WTC11 (cell line): Measurements from ENCODE around the gene SKAP1. TPM values are rescaled to one million over a fixed set of nuclear protein-coding genes. Genes with fewer than 3 reads are reported as not detected.

ENCODE experiments used
- ATAC-seq: fragments of 200-7000 bp; cut with Tn5 transposase; 2 replicates; pipeline ENCODE4 v1.10.0; 2021; ENCODE audit warnings: mild to moderate bottlenecking, moderate library complexity
- CTCF ChIA-PET: fragments of 300-600 bp; sonication (Branson Sonifier 250); formaldehyde crosslinking; loops from one replicate; lab custom pipeline; 2021; ENCODE audit warnings: antibody characterized with exemption; lab: Charles Lee
- POLR2A ChIA-PET: fragments of 350-600 bp; sonication (Branson Sonifier 250); formaldehyde crosslinking; loops from one replicate; lab custom pipeline; 2021; ENCODE audit warnings: antibody characterized with exemption; lab: Charles Lee
- DNase-seq: peaks from one replicate; pipeline ENCODE4 v3.0.0; 2021; ENCODE audit warnings: low spot score
- H3K27ac Mint-ChIP-seq: 2 replicates; pipeline ENCODE4 v1.8.0; 2021; ENCODE audit warnings: mixed read lengths
- H3K27me3 Mint-ChIP-seq: 2 replicates; pipeline ENCODE4 v1.8.0; 2021; ENCODE audit warnings: low read depth, mild to moderate bottlenecking, moderate library complexity, mixed read lengths
- H3K36me3 Mint-ChIP-seq: 2 replicates; pipeline ENCODE4 v1.8.0; 2021; ENCODE audit warnings: mixed read lengths
- H3K4me1 Mint-ChIP-seq: 2 replicates; pipeline ENCODE4 v1.8.0; 2022; ENCODE audit warnings: mixed read lengths
- H3K4me3 Mint-ChIP-seq: 2 replicates; pipeline ENCODE4 v1.8.0; 2021; ENCODE audit warnings: mild to moderate bottlenecking, moderate library complexity, mixed read lengths
- H3K9me3 Mint-ChIP-seq: 2 replicates; pipeline ENCODE4 v1.8.0; 2021; ENCODE audit warnings: mixed read lengths
- ATF3 ChIP-seq: sonication (generic); formaldehyde crosslinking; conservative IDR thresholded peaks from 2 replicates; pipeline ENCODE4 v1.8.1; 2022; ENCODE audit warnings: mild to moderate bottlenecking, missing genetic modification reagents
- E2F4 ChIP-seq: sonication (generic); formaldehyde crosslinking; IDR thresholded peaks from 2 replicates; pipeline ENCODE4 v1.8.1; 2022; ENCODE audit warnings: low read depth, mild to moderate bottlenecking, moderate library complexity, missing genetic modification reagents, borderline replicate concordance
- FOXP4 ChIP-seq: sonication (generic); formaldehyde crosslinking; IDR thresholded peaks from 2 replicates; pipeline ENCODE4 v1.8.0; 2022; ENCODE audit warnings: mild to moderate bottlenecking, missing genetic modification reagents
- IRF2 ChIP-seq: sonication (generic); formaldehyde crosslinking; IDR thresholded peaks from 2 replicates; pipeline ENCODE4 v1.8.0; 2022; ENCODE audit warnings: low read depth, missing genetic modification reagents, borderline replicate concordance
- RELA ChIP-seq: sonication (generic); formaldehyde crosslinking; IDR thresholded peaks from 2 replicates; pipeline ENCODE4 v1.8.1; 2022; ENCODE audit warnings: missing genetic modification reagents, mild to moderate bottlenecking, borderline replicate concordance
- STAT6 ChIP-seq: sonication (generic); formaldehyde crosslinking; conservative IDR thresholded peaks from 2 replicates; pipeline ENCODE4 v1.8.1; 2023; ENCODE audit warnings: mild to moderate bottlenecking, low read depth, missing genetic modification reagents, moderate library complexity
- TP53 ChIP-seq: sonication (generic); formaldehyde crosslinking; IDR thresholded peaks from 2 replicates; pipeline ENCODE4 v1.8.1; 2023; ENCODE audit warnings: mild to moderate bottlenecking, missing genetic modification reagents
- ZBTB43 ChIP-seq: sonication (generic); formaldehyde crosslinking; IDR thresholded peaks from 2 replicates; pipeline ENCODE4 v1.8.1; 2023; ENCODE audit warnings: mild to moderate bottlenecking, missing genetic modification reagents
- ZNF263 ChIP-seq: sonication (generic); formaldehyde crosslinking; IDR thresholded peaks from 2 replicates; pipeline ENCODE4 v1.8.1; 2022; ENCODE audit warnings: low read depth, mild to moderate bottlenecking, moderate library complexity, missing genetic modification reagents
- ZNF281 ChIP-seq: sonication (generic); formaldehyde crosslinking; IDR thresholded peaks from 2 replicates; pipeline ENCODE4 v1.8.0; 2023; ENCODE audit warnings: mild to moderate bottlenecking, missing genetic modification reagents
- ZNF317 ChIP-seq: sonication (generic); formaldehyde crosslinking; IDR thresholded peaks from 2 replicates; pipeline ENCODE4 v1.8.1; 2023; ENCODE audit warnings: low read depth, mild to moderate bottlenecking, moderate library complexity, missing genetic modification reagents, borderline replicate concordance
- ZNF512 ChIP-seq: sonication (generic); formaldehyde crosslinking; IDR thresholded peaks from 2 replicates; pipeline ENCODE4 v1.8.1; 2022; ENCODE audit warnings: missing genetic modification reagents, borderline replicate concordance
- ZNF671 ChIP-seq: fragments of 250-450 bp; sonication (Bioruptor Pico); IDR thresholded peaks from 2 replicates; pipeline ENCODE4 v1.8.0; 2021; ENCODE audit warnings: mild to moderate bottlenecking
- total RNA-seq: library from RNA; stranded (reverse); gene quantifications from 3 replicates; pipeline ENCODE4 v1.2.3, GENCODE V29; 2021

Gene SKAP1
- total RNA-seq, 1 experiment from 2014 or later: not detected

- CTCF ChIA-PET: interaction anchor here (0.6 to 1.5 kb wide), 4 partner anchors 65 to 1177 kb away, joined by 3 to 5 read pairs (median 4); no protein-coding TSS in a partner anchor
These were observed 266.2 kb downstream of the SKAP1 start for GRCh38 chr17:48163809-48164208.

GRCh38 chr17:48162946-48163506, 267.0 kb downstream of the SKAP1 start:
- CTCF ChIA-PET: interaction anchor here (0.6 to 1.5 kb wide), 7 partner anchors 20 to 1178 kb away, joined by 3 to 5 read pairs (median 4); no protein-coding TSS in a partner anchor
- DNase-seq (no peak), ATAC-seq (no peak)
- POLR2A ChIA-PET: interaction anchor here (0.5 kb wide), 1 partner anchor 15 kb away, joined by 9 read pairs; no protein-coding TSS in a partner anchor
- H3K36me3 Mint-ChIP-seq: no peaks in the 10 kb centered on the region
- no peak overlapping the region for H3K4me3 Mint-ChIP-seq
- H3K4me1 Mint-ChIP-seq: peaks cover 49% of the 10 kb centered on the region
- peaks cover 93% of the 10 kb centered on the region for H3K27me3 Mint-ChIP-seq
- no peak overlapping the region for H3K27ac Mint-ChIP-seq
- no peaks in the 10 kb centered on the region for H3K9me3 Mint-ChIP-seq
- TF ChIP-seq ZNF263 (no peak), ZNF317 (CRISPR knock-in tag) (no peak), ATF3 (CRISPR knock-in tag) (no peak), RELA (no peak), IRF2 (no peak), E2F4 (CRISPR knock-in tag) (no peak), STAT6 (no peak), ZNF512 (no peak)

More at GRCh38 chr17:48163809-48164208, 266.2 kb downstream of the SKAP1 start:
- ATAC-seq: no peak
- no peak for DNase-seq
- H3K27me3 Mint-ChIP-seq: peaks cover 93% of the 10 kb centered on the region
- H3K4me3 Mint-ChIP-seq: no peak overlapping the region
- H3K4me1 Mint-ChIP-seq: peaks cover 48% of the 10 kb centered on the region
- no peaks in the 10 kb centered on the region for H3K36me3 Mint-ChIP-seq
- no peak overlapping the region for H3K27ac Mint-ChIP-seq
- POLR2A ChIA-PET: no interaction called here
- H3K9me3 Mint-ChIP-seq: no peaks in the 10 kb centered on the region
- TF ChIP-seq TP53 (no peak), FOXP4 (CRISPR knock-in tag) (no peak), ZNF281 (no peak), ZBTB43 (no peak), ZNF671 (CRISPR knock-in tag) (no peak)
